K562 (cell line): ENCODE measurements around the gene TRIAP1.
A peak's percentile ranks its signal among the peaks of the same experiment; 100 is the strongest.

Experiments used
- CUX1 ChIP-seq: fragments of 200-800 bp; sonication (Bioruptor generic); IDR thresholded peaks from 2 replicates; pipeline ENCODE4 v1.6.1; 2016; ENCODE audit warnings: missing genetic modification characterization, missing compliant biosample characterization
- NR2C2 ChIP-seq, 2 experiments: fragments of 200-800 bp in 1 of 2; sonication (Bioruptor generic) in 1 of 2; sonication (generic) in 1 of 2; formaldehyde crosslinking in 1 of 2; IDR thresholded peaks; 2 replicates each; pipeline versions ENCODE4 v1.6.1 to v1.8.0; 2016 to 2022; ENCODE audit warnings: mild to moderate bottlenecking in 1 of 2, missing compliant biosample characterization in 1 of 2, missing genetic modification characterization in 1 of 2, missing genetic modification reagents in 1 of 2
- POLR2A ChIP-seq: fragments of 450-650 bp; conservative IDR thresholded peaks from 2 replicates; pipeline ENCODE4 v1.6.1; 2016
- TBP ChIP-seq: optimal IDR thresholded peaks from 2 replicates; pipeline ENCODE3; 2011; ENCODE audit warnings: low read depth, low read length, improper control_type of control experiment
- TRIM28 ChIP-seq: fragments of 450-650 bp; IDR thresholded peaks from 2 replicates; pipeline ENCODE4 v1.6.1; 2017
- USF2 ChIP-seq: sonication (generic); formaldehyde crosslinking; IDR thresholded peaks from 2 replicates; pipeline ENCODE4 v1.5.0; 2020; ENCODE audit warnings: missing genetic modification reagents
- ZBTB2 ChIP-seq: fragments of 450-650 bp; IDR thresholded peaks from 2 replicates; pipeline ENCODE4 v1.6.1; 2016; ENCODE audit warnings: antibody characterized with exemption
- ZBTB9 ChIP-seq: fragments of 450-650 bp; formaldehyde crosslinking; IDR thresholded peaks from 2 replicates; pipeline ENCODE4 v1.4.0; 2020; ENCODE audit warnings: mild to moderate bottlenecking, moderate library complexity
- ZNF24 ChIP-seq: fragments of 450-650 bp; IDR thresholded peaks from 2 replicates; pipeline ENCODE4 v1.6.1; 2016

GRCh38 chr12:120462099-120462640, 16.0 kb upstream of the TRIAP1 start:
- TF ChIP-seq POLR2A (peak; percentile 48; the same call in 1 of the 2 replicates), NR2C2 (CRISPR knock-in tag; IDR thresholded peaks at IDR 0.05) (no peak), NR2C2 (tag; IDR thresholded peaks at IDR 0.05) (no peak), CUX1 (no peak), ZNF24 (no peak), TRIM28 (no peak), TBP (no peak), ZBTB2 (no peak), ZBTB9 (CRISPR knock-in tag) (no peak), USF2 (no peak)
